ENCODE measurements around the gene OR8H2. TPM values are rescaled to one million over a fixed set of nuclear protein-coding genes. Genes with fewer than 3 reads are reported as not detected.

OR8H2 gene
- total and polyA plus RNA-seq, 2 donors (not counting 3 experiments of a cell fraction or from before 2014, with no cell fraction given) = not detected

DNA sequence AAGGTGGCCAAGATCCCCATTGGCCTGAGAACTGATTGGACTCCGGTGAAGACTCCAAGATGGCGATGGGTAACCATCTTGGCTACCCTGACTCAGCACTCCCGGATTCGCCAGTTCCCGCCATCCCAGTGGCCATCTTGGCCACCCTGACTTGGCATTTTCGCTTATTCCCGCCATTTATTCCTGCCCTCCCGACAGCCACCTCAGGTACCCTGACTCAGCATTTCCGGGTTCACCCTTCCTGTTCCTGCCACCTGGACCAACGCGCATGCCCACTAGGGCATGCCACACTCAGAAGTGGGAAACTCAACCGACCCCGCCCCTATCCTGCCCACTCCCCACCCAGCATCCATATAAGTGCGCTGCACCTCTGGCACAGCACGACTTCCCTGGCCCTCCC is 48.8 kb downstream of the OR8H2 start:
- FAIRE-seq (no peak), DNase-seq (ENCODE audit: low read depth, low spot score) (no peak)
- Histone ChIP-seq H3K27me3 (ENCODE audit: control insufficient read depth in 2 of 2, insufficient read depth in 2 of 2, low read length in 2 of 2) (no peaks in the 10 kb centered on the region), H3K79me2 (ENCODE audit: control insufficient read depth, insufficient read depth, low read length) (no peaks in the 10 kb centered on the region), H3K4me3 (replicated peaks in 1 of 3; ENCODE audit: insufficient read depth in 1 of 3, low read depth in 1 of 3, low read length in 3 of 3) (no peak overlapping the region), H3K9ac (replicated peaks; ENCODE audit: extremely low read depth, insufficient read depth, low read length) (no peak overlapping the region), H3K36me3 (ENCODE audit: control insufficient read depth in 2 of 2, extremely low read depth in 1 of 2, insufficient read depth in 2 of 2, low read length in 2 of 2) (no peaks in the 10 kb centered on the region), H4K20me1 (replicated peaks; ENCODE audit: control insufficient read depth, extremely low read depth, insufficient read depth, low read length) (no peaks in the 10 kb centered on the region), H3K4me2 (ENCODE audit: insufficient read depth, low read length) (no peak overlapping the region), H3K27ac (ENCODE audit: insufficient read depth, low read depth, low read length) (no peak overlapping the region), H3K4me1 (ENCODE audit: control insufficient read depth, extremely low read depth, insufficient read depth, low read length) (no peaks in the 10 kb centered on the region), H3K9me1 (replicated peaks; ENCODE audit: control insufficient read depth, extremely low read depth, insufficient read depth, low read length) (no peaks in the 10 kb centered on the region), H3K9me3 (replicated peaks; ENCODE audit: control insufficient read depth, insufficient read depth, low read length) (peaks cover 2% of the 10 kb centered on the region), H2AFZ (ENCODE audit: low read depth, low read length) (no peak overlapping the region)
- no TSS peak for BruUV-seq (replicated peaks)
- POLR2A ChIA-PET = no interaction called here
- dilution Hi-C loops (cut with MboI; ENCODE audit: extremely low pct_ligation_motif_present, low sequenced_read_pairs) = no loop called here
- TF ChIP-seq, protein P1, sequence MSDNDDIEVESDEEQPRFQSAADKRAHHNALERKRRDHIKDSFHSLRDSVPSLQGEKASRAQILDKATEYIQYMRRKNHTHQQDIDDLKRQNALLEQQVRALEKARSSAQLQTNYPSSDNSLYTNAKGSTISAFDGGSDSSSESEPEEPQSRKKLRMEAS (IDR thresholded peaks at IDR 0.05; ENCODE audit: insufficient read depth, insufficient read length) = no peak
- TF ChIP-seq JUN (IDR thresholded peaks at IDR 0.05; ENCODE audit: borderline replicate concordance, insufficient read depth, insufficient read length, low read depth) (no peak), POLR2A (IDR thresholded peaks at IDR 0.05; ENCODE audit: low read depth, low read length) (no peak), GATA2 (IDR thresholded peaks at IDR 0.05; ENCODE audit: insufficient read depth, insufficient read length, low read depth, low read length) (no peak), POLR2AphosphoS5 (IDR thresholded peaks at IDR 0.05; ENCODE audit: insufficient read depth, low read depth, low read length) (no peak), MYC (IDR thresholded peaks at IDR 0.05; ENCODE audit: low read depth, low read length) (no peak)
- CTCF ChIA-PET = no interaction called here
- intact Hi-C loops (cut with micrococcal nuclease) = no loop called here

Small RNA genes within 50 kb of the gene (small RNA-seq; reads per million reads assigned to genes)
- gene OR8I4P (ENCODE audit: insufficient read depth, insufficient read length, low read depth, low replicate concordance) = not detected

Other genes starting within 250 kb of the OR8H2 start
- gene TRIM51, start 220.4 kb upstream of the OR8H2 start, total RNA-seq = not detected in 2 replicates
- gene TRIM51, start 220.4 kb upstream of the OR8H2 start, polyA plus RNA-seq = not detected in 2 replicates
- gene OR5W2, start 189.1 kb upstream of the OR8H2 start, total RNA-seq = not detected in 2 replicates
- not detected in 2 replicates for gene OR5W2, start 189.1 kb upstream of the OR8H2 start, polyA plus RNA-seq
- not detected in 2 replicates for gene OR5I1, start 167.3 kb upstream of the OR8H2 start, total RNA-seq
- not detected in 2 replicates for gene OR5I1, start 167.3 kb upstream of the OR8H2 start, polyA plus RNA-seq
- not detected in 2 replicates for gene OR10AG1, start 133.7 kb upstream of the OR8H2 start, total RNA-seq
- not detected in 2 replicates for gene OR10AG1, start 133.7 kb upstream of the OR8H2 start, polyA plus RNA-seq
- gene OR5F1, start 109.1 kb upstream of the OR8H2 start, total RNA-seq = not detected in 2 replicates
- not detected in 2 replicates for gene OR5F1, start 109.1 kb upstream of the OR8H2 start, polyA plus RNA-seq
- gene OR5AS1, start 76.0 kb upstream of the OR8H2 start, total RNA-seq = not detected in 2 replicates
- gene OR5AS1, start 76.0 kb upstream of the OR8H2 start, polyA plus RNA-seq = not detected in 2 replicates
- not detected in 2 replicates for gene OR8I2, start 10.4 kb upstream of the OR8H2 start, total RNA-seq
- not detected in 2 replicates for gene OR8I2, start 10.4 kb upstream of the OR8H2 start, polyA plus RNA-seq
- gene OR8H3, start 18.7 kb downstream of the OR8H2 start, total RNA-seq = not detected in 2 replicates
- gene OR8H3, start 18.7 kb downstream of the OR8H2 start, polyA plus RNA-seq = not detected in 2 replicates
- not detected in 2 replicates for gene OR8J3, start 36.5 kb downstream of the OR8H2 start, total RNA-seq
- not detected in 2 replicates for gene OR8J3, start 36.5 kb downstream of the OR8H2 start, polyA plus RNA-seq
- gene OR8K5, start 56.6 kb downstream of the OR8H2 start, total RNA-seq = not detected in 2 replicates
- gene OR8K5, start 56.6 kb downstream of the OR8H2 start, polyA plus RNA-seq = not detected in 2 replicates
- not detected in 2 replicates for gene OR5J2, start 72.9 kb downstream of the OR8H2 start, total RNA-seq
- not detected in 2 replicates for gene OR5J2, start 72.9 kb downstream of the OR8H2 start, polyA plus RNA-seq
- not detected in 2 replicates for gene OR5T2, start 130.6 kb downstream of the OR8H2 start, total RNA-seq
- not detected in 2 replicates for gene OR5T2, start 130.6 kb downstream of the OR8H2 start, polyA plus RNA-seq
- gene OR5T3, start 148.6 kb downstream of the OR8H2 start, total RNA-seq = not detected in 2 replicates
- not detected in 2 replicates for gene OR5T3, start 148.6 kb downstream of the OR8H2 start, polyA plus RNA-seq
- not detected in 2 replicates for gene OR5T1, start 170.5 kb downstream of the OR8H2 start, total RNA-seq
- gene OR5T1, start 170.5 kb downstream of the OR8H2 start, polyA plus RNA-seq = not detected in 2 replicates
- gene OR8H1, start 188.6 kb downstream of the OR8H2 start, total RNA-seq = not detected in 2 replicates
- gene OR8H1, start 188.6 kb downstream of the OR8H2 start, polyA plus RNA-seq = not detected in 2 replicates
- not detected in 2 replicates for gene OR8K3, start 211.5 kb downstream of the OR8H2 start, total RNA-seq
- gene OR8K3, start 211.5 kb downstream of the OR8H2 start, polyA plus RNA-seq = not detected in 2 replicates
- gene OR8K1, start 242.4 kb downstream of the OR8H2 start, total RNA-seq = not detected in 2 replicates
- not detected in 2 replicates for gene OR8K1, start 242.4 kb downstream of the OR8H2 start, polyA plus RNA-seq